A673 (cell line): ENCODE data around the gene RAP1B.

Source experiments
- CTCF ChIP-seq: fragments of 300-800, 200-600 bp; sonication (generic); conservative IDR thresholded peaks from 2 replicates; pipeline ENCODE4 v1.5.1; 2017; ENCODE audit warnings: low read depth, mild to moderate bottlenecking, antibody characterized with exemption, low read length, moderate library complexity, mixed read lengths
- EZH2 ChIP-seq: fragments of 200-600 bp; sonication (generic); IDR thresholded peaks from 2 replicates; pipeline ENCODE4 v1.6.1; 2017; ENCODE audit warnings: borderline replicate concordance, low read depth, mild to moderate bottlenecking, mixed read lengths, antibody characterized with exemption, low read length; ENCODE audit not compliant: poor library complexity, severe bottlenecking

- no peak for TF ChIP-seq CTCF
- TF ChIP-seq EZH2: no peak
Measured at GRCh38 chr12:68648179-68648578, 37.5 kb downstream of the RAP1B start.
